Islet of Langerhans (tissue), 1 donor: ENCODE measurements around the gene GRID1.
"Not testable (repeated sequence)": the region's sequence is repeated elsewhere in the genome, so short reads cannot be mapped to it uniquely, and the experiment has no call there.

Experiments
- FAIRE-seq: peaks from one replicate; lab custom pipeline; 2011; peaks lifted over from hg19 to GRCh38; lab: Jason Lieb, UNC

Gene GRID1

DNA sequence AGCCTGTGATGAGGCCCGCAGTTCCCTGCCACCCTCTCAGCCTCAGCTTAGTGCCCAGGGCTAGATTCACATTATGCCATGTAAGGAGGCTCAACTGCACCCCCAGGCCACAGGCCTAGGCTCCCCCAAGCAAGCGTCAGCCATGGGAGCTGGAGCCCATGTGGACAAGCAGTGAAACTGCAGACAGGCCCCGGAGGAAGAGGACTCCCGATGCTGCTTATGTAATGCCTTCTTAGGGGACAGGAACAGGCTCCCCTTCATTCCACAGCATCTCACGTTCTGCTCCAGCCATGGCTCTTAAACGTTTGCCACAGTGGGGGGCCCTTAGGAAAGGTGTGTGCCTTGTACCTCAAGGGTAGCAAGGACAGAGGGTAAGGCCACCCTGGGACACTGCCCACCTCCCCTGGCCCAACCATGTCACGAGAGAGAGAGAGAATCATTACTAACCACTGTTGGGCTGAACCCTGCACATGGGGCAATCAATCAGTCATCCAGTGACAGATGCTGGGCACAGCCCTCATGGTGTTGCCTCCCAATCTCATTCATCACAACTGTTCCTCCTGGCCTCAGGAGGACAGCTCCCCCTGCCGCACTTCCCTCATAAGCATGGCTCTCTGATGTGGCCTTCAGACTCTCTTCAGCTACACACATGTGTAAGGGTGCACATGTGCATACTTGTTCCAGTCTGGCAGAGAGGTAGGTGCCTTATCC, 263.0 kb downstream of the GRID1 start:
- FAIRE-seq: no peak

DNA sequence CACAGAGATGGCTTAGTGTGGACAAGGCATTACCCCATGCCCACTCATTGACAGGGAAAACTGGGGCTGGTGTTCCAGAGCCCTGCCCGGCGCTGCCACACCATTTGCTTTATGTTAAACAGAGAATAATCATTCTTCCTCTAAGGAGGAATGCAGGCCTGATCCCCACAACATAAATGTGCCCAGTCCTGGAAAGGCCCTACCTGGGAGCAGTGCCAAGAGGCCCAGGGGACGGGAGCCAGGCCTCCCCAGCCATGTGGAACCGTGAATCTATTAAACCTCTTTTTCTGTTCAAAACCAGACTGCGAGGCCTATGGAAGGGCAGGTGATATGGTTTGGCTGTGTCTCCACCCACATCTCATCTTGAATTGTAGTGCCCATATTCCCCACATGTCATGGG, 264.1 kb downstream of the GRID1 start:
- no peak for FAIRE-seq

DNA sequence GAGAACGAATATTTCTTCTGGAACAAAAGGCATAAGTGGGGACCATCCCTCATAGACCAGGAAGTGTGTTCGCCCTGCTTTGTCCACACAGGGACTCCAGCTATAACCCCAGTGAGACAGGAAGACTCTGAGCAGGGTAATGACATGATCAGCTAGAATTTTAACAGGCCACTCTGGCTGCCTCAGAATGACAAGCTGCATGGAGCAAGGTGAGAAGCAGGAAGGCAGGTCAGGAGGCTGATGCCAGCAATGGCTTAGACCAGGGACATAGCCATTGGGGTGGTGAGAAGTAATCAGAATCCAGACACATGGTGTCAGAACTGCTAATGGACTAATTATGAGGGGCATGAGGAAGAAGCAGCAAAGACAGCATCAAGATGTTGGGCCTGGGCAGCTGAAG, 264.6 kb downstream of the GRID1 start:
- no peak for FAIRE-seq

DNA sequence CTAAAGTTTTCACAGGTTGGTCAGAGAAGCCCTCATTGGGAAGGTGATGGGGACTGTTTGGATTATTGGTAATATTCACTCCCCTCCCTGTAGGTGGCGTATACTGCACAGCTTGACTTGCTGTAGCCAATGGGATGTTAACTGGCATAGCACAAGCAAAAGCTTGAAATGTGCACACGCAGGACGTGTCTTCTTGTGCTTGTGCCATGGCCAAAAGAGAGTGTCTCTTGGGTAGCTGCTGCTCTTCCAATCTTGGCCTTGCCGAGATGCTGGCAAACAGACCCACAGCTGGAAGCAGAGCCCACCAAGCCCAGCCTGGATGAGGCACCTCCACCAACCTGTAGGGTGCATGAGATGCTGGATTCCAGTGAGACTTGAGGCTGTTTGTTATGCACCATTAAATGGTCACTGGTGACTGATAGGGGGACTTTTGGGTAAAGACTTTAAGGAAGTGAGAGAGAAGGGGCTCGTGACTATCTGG, 266.0 kb downstream of the GRID1 start:
- FAIRE-seq: no peak

DNA sequence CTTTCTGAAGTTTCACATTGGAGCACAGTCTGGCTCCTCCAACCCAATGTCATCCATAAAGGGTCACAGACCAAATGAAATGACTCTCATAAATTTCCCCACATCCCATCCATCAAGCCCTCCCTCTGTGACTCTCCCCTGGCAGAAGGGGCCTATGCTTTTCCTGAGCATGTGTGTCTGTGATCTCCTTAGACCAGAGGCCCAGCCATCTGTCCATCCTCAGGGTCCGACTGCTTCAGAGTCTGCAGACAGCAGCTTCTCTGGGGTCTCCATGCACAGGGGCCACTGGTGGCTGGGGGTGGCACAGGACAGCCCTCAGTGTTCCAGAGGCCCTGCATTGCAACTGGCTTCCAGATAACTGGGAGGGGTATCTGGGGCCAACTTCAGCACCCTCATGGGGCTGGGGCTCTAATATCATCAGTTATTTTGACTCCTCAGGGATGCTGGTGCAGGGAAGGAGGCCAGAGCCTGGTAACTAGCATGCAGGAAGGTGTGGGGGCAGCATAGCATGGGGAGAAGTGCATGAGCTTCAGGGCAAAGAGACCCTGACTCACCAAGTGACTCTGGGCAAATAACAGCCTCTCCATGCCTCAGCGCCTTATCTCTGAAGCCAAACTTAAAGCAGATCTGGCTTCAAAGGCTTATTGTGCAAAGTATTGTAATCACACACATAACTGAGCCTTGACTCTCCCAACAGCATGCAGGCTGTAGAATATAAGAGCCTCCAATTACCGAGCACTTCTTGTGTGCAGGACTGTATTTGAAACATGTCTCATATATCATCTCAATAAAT, 266.9 kb downstream of the GRID1 start:
- no peak for FAIRE-seq

DNA sequence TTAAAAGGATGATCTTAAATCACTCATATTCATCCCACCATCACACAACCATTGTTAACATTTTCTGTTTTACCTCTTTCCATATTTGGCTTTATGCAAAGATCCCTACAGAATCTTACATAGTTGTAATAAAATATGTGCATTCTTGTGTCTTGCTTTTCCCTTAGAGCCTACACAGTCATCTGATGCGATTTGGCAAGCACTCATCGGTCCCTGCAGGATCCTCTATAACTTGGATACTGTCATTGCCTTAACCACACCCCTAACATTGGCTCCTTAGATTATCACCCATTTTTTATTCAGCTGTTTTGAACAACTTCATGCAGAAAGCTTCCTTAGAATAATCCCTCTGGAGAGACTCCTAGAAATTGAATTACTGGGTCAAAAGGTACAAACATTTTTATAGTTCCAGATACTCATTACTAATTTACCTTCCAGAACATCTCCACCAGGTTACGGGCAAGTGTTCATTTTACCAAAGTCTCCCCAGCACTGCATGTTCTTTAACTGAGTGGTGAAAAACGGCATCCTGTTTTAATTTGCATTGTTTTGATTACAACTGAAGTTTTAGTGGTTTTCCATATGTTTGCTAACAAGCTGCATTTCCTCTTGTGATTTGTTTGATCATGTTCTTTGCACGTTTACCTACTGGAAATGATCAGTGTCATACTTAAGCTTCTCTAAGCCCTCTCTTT, 268.3 kb downstream of the GRID1 start:
- no peak for FAIRE-seq

DNA sequence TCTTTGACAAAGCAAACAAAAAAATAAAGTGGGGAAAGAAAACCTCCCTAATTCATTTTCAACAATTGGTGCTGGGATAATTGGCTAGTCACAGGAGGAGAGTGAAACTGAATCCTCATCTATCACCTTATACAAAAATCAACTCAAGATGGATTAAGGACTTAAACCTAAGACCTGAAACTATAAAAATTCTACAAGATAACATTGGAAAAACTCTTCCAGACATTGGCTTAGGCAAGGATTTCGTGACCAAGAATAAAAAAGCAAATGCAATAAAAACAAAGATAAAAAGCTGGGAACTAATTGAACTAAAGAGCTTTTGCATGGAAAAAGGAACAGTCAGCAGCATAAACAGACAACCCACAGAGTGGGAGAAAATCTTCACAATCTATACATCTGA, 271.5 kb downstream of the GRID1 start:
- not testable (repeated sequence) for FAIRE-seq

DNA sequence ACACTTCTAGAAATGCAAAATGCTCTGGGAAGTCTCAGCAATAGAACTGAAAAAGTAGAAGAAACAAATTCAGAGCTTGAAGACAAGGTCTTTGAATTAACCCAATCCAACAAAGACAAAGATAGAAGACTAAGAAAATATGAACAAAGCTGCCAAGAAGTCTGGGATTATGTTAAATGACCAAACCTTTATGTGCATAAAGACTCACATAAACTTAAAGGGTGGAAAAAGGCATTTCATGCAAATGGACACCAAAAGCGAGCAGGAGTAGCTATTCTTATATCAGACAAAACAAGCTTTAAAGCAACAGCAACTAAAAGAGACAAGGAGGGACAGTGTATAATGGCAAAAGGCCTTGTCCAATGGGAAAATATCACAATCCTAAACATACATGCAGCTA, 274.3 kb downstream of the GRID1 start:
- FAIRE-seq: not testable (repeated sequence)

DNA sequence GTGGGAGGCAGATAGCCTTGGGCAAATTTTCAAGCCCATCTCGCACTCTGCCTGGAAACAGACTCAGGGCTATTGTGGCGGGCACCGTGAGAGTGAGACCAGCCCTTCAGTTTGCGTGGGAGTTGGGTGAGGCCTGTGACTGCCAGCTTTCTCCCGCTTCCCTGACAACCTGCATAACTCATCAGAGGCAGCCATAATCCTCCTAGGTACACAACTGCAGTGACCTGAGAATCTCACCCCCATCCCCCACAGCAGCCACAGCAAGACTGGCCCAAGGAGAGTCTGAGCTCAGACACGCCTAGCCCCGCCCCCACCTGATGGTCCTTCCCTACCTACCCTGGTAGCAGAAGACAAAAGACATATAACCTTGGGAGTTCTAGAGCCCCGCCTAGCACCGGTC, 275.4 kb downstream of the GRID1 start:
- FAIRE-seq: no peak

DNA sequence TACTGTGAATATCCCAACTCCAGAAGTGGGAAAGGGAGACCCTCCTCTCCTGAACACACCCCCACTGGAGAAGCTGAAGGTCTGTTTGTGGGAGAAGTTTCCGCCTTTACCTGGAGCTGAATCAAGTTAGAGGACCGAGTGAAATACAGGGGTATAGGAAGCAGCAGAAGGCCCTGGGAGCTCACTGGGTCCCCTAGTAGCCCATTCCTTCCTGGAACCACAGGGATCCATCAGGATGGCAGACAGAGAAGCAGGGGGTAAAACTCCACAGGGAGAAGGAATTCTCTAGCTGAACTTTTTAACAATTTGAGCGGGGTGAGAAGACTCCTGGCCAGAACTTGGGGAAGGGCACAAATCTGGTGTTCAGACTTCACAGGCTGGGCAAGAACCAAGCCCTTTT, 275.8 kb downstream of the GRID1 start:
- no peak for FAIRE-seq

DNA sequence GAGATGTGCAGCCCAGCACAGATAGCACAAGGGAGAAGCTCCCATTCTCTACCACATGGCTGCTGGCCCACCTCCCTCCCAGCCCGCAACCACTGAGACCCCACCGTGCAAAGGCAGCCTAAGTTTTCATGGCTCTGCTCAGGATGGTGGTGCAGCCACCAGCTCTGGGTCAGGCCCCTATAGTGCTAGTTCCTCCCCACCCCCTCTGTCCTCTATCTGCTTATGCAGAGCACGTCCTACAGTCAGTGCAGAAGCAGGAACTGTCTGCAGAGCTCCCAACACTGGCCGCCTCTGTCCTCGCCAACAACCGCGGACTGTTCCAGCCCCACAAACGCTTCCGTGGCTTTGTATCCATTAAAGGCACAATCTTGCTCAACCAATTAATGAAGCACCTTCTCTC, 278.9 kb downstream of the GRID1 start:
- no peak for FAIRE-seq

DNA sequence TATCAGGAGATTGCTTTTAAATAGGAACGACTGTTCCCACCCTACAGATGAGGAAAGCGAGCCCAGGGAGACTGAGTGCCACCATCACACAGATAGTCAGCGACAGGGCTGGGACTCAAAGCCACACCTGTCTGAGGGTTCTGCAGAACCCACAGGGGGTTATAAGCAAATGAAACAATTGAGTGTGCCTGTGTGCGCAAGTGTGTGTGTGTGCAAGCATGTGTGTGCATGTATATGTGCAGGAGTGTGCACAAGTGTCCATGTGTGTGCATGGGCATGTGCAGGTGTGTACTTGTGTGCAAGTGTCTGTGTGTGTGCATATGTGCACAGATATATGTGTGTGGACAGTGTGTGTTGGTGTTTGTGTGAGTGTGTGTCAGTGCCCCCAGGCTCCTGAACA, 280.2 kb downstream of the GRID1 start:
- no peak for FAIRE-seq

DNA sequence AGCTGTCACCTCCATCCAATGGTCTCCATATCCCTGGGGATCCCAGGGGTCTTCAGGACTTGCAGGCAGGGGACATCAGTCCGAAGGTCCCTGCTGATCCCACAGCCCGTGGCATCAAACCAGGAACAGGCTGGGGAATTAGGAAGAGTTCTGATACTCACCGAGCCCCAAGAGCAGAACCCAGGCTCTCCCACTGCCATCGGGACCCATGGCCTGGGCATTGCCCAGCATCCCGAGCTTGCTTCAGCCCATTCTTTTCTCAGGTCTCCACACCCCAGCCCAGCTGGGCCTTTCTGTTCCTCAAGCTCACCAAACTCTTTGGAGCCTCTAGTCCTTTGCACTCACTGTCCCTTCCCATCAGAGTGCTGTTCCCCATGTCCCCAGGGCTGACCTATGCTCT, 280.9 kb downstream of the GRID1 start:
- no peak for FAIRE-seq

DNA sequence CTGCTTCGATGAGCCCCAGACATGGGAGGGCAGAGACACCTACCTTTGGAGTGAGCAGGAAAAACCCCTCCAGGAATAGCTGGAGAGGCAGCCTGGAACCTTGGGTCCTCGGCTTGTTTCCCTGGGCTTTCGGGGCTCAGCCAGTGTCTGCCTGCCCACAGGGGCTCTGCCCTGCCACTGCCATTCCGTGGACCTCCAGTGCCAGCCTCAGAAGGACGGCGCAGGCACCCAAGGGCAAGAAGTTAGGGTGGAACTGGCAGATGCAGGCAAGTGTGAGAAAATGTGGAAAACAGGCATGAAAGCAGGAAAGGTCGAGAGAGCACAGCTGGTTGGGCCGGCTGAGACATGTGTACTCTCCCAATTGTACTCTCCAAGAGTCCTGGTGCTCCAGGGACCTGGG, 281.5 kb downstream of the GRID1 start:
- FAIRE-seq: no peak

DNA sequence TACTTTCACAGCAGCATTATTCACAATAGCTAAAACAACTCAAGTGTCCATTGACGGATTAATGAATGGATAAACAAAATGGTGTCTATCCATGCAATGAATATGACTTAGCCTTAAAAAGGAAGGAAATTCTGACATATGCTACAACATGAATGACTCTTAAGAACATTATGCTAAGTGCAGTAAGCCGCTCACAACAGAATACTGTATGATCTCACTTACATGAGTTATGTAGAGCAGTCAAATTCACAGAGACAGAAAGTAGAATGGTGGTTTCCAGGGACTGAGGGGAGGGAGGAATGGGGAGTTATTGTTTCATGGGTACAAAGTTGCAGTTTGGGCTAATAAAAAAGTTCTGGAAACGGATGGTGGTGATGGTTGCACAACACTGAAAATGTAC, 282.0 kb downstream of the GRID1 start:
- FAIRE-seq: no peak

DNA sequence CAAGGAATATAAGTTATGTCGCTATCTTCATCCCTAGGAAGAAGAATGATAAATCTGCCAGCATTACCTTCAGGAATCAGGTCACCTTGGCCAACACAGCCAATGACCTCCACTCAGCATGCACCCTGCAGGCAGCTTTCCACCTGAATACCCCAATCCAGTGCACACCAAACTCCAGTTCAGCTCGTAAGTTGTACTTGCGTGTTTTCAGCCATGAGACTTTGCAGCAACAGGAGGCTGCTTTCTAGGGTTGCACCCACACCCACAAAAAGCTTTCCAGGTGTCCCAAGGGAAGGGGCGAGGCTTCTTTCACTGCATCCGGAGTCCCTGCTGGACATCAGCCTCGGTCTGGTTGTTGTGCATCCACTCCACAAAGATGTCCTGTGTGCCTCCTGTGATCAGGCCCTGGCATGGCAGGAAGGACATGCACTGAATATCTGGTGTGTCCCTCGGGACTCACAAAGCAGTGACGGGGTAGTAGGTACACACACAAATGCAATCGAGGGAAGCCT, 282.9 kb downstream of the GRID1 start:
- FAIRE-seq: no peak

DNA sequence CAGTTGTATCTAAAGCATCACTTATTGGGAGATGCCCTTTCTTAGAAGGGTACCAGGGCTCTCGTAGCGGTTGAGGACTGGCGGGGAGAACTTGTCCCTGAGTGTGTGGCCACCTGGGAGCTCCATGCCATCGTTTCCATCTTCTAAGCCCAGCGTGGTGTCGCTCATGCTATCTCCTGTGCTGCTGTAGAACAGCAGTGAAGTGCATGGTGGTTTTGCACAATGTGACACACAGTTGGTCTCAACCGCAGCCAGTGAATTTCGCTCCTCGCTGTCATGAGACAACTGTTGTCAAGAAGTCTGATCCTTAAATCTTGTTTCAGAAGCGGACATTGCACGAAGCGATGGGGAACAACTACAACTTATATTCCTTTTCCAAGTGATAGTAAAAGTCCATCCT, 283.4 kb downstream of the GRID1 start:
- no peak for FAIRE-seq

DNA sequence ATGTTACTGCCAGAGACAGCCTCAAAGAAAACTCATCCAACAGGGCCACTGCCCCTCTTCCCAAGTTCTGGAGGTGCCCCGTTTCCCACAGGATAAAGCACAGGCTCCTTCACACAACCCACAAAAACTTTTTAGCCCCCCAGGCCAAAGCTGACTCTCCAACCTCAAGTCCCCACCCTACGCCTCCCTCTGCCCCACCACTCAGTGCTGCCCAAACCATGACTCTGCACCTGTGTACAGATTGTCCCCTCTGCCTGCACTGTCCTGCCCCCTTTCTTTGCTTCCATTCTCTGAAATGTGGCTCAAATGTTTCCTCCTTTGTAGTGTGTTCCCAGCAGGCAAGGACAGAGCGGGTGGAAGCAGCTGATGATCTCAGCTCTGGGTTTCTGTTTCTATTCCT, 284.0 kb downstream of the GRID1 start:
- no peak for FAIRE-seq

DNA sequence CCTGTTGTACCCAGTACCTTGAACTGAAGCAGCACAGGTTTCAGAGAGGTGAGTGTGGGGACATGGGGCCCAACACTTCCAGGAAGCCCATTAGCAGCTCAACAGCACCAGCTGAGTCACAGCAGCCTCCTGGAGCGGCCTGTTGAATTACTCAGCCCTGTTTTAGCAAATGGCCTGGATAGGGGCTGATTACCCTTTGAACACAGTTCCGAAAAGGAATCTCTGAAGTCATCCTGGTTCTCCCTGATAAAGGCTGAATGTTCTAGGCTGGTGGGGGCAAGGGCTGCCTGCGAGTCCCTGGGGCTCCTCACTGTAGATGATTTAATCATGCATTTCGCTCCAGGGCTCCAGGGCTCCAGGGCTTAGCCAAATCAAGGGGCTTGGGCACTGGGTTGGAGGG, 287.5 kb downstream of the GRID1 start:
- FAIRE-seq: no peak

DNA sequence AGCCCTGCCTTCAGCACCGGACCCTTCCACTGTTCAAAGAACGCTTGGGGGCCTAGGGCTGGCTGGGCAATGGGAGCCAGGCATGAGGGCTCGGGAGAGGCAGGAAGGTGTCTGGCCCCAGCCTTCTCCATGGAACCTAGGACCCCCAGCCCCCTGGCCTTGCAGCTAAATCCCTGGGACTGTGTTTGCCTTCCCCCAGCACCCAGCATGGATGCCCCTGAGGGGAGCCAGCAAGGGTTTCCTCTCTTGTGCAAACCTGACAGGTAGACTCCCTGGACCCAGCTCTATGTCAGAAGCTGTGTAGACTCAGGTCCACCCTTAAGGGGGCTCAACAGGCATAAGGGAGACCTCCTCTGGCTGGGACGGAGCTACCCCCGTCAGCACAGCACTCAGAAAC, 288.0 kb downstream of the GRID1 start:
- no peak for FAIRE-seq

DNA sequence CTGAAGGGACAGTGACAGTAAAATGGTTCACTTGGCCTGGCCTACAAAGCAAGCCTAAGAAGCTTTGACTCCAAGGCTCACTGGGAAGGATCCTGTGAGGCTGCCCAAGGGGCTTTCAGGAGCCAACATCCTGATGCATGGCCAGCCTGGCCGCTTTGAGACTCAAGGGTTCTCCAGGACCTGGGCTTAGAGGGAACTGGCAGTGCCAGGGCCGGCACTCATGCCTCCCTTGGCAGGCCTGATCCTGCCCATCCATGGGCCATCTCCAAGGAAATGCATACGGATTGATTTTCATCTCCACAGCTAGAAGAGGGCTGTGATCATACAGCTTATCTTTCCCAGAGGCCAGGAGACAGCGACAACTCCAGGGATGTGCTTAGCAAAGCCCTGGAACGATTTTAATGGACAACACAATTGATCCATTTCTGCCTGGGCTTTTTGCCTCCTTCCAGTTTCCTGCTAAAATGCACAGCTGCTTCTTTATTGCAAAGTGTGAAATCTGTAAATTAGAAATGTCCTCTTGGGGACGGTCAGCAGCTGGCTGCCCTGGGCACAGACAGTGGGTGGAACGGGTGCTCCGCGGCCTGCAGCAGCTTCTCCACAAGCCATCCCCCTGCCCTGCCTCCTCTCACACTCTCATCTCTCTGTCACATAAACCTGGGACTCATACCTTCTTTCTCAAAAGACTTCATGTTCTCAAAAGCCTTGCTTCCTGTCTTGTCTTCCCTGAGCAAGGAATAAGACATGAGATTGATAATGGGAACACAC, 288.5 kb downstream of the GRID1 start:
- no peak for FAIRE-seq

DNA sequence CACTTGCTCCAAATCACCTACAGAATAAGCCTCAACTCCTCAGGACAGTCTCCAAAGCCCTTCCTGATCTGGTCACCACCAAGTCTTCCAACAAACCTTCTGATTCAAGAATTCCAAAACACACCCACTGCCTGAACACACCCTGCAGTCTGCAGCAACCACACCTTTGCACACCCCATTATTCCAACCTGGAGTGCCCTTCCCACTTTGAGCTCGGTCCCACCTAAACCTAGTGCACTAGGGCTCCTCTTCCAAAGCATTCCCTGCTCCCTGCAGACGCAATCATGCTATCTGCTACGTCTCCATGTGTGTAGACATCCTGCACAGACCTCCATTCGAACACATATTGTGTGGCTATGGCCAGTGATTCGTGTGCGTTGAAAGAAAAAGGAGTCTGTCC, 289.3 kb downstream of the GRID1 start:
- FAIRE-seq: no peak
